OCI-LY7 (cell line): ENCODE data around the gene SEMA6B. TPM values are rescaled to one million over a fixed set of nuclear protein-coding genes. Genes with fewer than 3 reads are reported as not detected.

Experiments
- BruUV-seq: library from RNA; stranded (reverse); fragments of 400-500 nt; replicated peaks from 2 replicates; lab custom pipeline; 2021; lab: Mats Ljungman, UMichigan
- CTCF ChIA-PET: fragments of 300-600 bp; sonication (Branson Sonifier 250); formaldehyde crosslinking; loops from one replicate; lab custom pipeline; 2022; ENCODE audit warnings: antibody characterized with exemption; ENCODE audit not compliant: unreplicated experiment; lab: Charles Lee
- POLR2A ChIA-PET: fragments of 300-600 bp; sonication (Branson Sonifier 250); formaldehyde crosslinking; loops from one replicate; lab custom pipeline; 2022; ENCODE audit warnings: antibody characterized with exemption; lab: Charles Lee
- DNase-seq: peaks from one replicate; pipeline ENCODE4 v3.0.0-alpha.2; 2015; ENCODE audit warnings: low spot score
- H2AFZ ChIP-seq: fragments of 200-600 bp; sonication (generic), shearing (Covaris generic); 2 replicates; pipeline ENCODE4 v1.6.1; 2014; ENCODE audit warnings: mild to moderate bottlenecking, antibody characterized with exemption, low read length, moderate library complexity
- H3K27ac ChIP-seq: fragments of 200-600 bp; sonication (generic); 2 replicates; pipeline ENCODE4 v1.5.1; 2014; ENCODE audit warnings: mixed run types, low read depth, mild to moderate bottlenecking, moderate library complexity, low read length, inconsistent platforms; ENCODE audit not compliant: poor library complexity, severe bottlenecking
- H3K36me3 ChIP-seq: fragments of 200-600 bp; sonication (generic); 2 replicates; pipeline ENCODE4 v1.6.1; 2014; ENCODE audit warnings: mild to moderate bottlenecking, antibody characterized with exemption, low read length, moderate library complexity, mixed read lengths; ENCODE audit not compliant: insufficient read depth
- H3K4me1 ChIP-seq: fragments of 200-600 bp; sonication (generic); 2 replicates; pipeline ENCODE4 v1.5.1; 2014; ENCODE audit warnings: mild to moderate bottlenecking, low read length; ENCODE audit not compliant: insufficient read depth, poor library complexity, severe bottlenecking
- H3K4me2 ChIP-seq: fragments of 200-600 bp; sonication (generic); 2 replicates; pipeline ENCODE4 v1.6.1; 2014; ENCODE audit warnings: mild to moderate bottlenecking, low read length
- H3K4me3 ChIP-seq: fragments of 200-600 bp; sonication (generic); 2 replicates; pipeline ENCODE4 v1.5.1; 2014; ENCODE audit warnings: mild to moderate bottlenecking, low read depth, low read length; ENCODE audit not compliant: poor library complexity, severe bottlenecking
- H3K79me2 ChIP-seq: fragments of 200-600 bp; sonication (generic); 2 replicates; pipeline ENCODE4 v1.6.1; 2016; ENCODE audit warnings: low read depth, mild to moderate bottlenecking, low read length, moderate library complexity, mixed read lengths; ENCODE audit not compliant: insufficient read depth
- H3K9me2 ChIP-seq: fragments of 200-600 bp; sonication (generic); 2 replicates; pipeline ENCODE4 v1.6.1; 2016; ENCODE audit warnings: mild to moderate bottlenecking, low read length, mixed read lengths; ENCODE audit not compliant: insufficient read depth
- H3K9me3 ChIP-seq: fragments of 200-600 bp; sonication (generic); 2 replicates; pipeline ENCODE4 v1.6.1; 2014; ENCODE audit warnings: mild to moderate bottlenecking, mixed run types, low read length, mixed read lengths
- H4K20me1 ChIP-seq: fragments of 200-600 bp; sonication (generic); 2 replicates; pipeline ENCODE4 v1.6.1; 2014; ENCODE audit warnings: mild to moderate bottlenecking, antibody characterized with exemption, low read length, moderate library complexity, mixed read lengths; ENCODE audit not compliant: insufficient read depth
- CTCF ChIP-seq: fragments of 200-600 bp; sonication (generic); conservative IDR thresholded peaks from 2 replicates; pipeline ENCODE4 v1.5.1; 2014; ENCODE audit warnings: mild to moderate bottlenecking, antibody characterized with exemption, low read length, moderate library complexity, mixed read lengths
- EZH2phosphoT487 ChIP-seq: fragments of 200-600 bp; sonication (generic); IDR thresholded peaks from 2 replicates; pipeline ENCODE4 v1.6.1; 2018; ENCODE audit warnings: low read depth, borderline replicate concordance, mild to moderate bottlenecking, mixed run types, antibody characterized with exemption, low read length, moderate library complexity, mixed read lengths
- intact Hi-C: fragments of 100-400 bp; cut with micrococcal nuclease; formaldehyde crosslinking; loops from one replicate; pipeline ENCODE4 v1.10.0; 2022; ENCODE audit not compliant: unreplicated experiment
- total RNA-seq, 2 experiments: library from RNA; depleted of rRNA in 1 of 2; stranded (reverse); fragments of >200 nt in 1 of 2; shearing (Covaris generic) in 1 of 2; gene quantifications; 2 replicates each; pipeline ENCODE4 v1.2.3, GENCODE V29; 2014 to 2022

Gene SEMA6B
- total RNA-seq, 2 experiments from 2014 or later: not detected

DNA sequence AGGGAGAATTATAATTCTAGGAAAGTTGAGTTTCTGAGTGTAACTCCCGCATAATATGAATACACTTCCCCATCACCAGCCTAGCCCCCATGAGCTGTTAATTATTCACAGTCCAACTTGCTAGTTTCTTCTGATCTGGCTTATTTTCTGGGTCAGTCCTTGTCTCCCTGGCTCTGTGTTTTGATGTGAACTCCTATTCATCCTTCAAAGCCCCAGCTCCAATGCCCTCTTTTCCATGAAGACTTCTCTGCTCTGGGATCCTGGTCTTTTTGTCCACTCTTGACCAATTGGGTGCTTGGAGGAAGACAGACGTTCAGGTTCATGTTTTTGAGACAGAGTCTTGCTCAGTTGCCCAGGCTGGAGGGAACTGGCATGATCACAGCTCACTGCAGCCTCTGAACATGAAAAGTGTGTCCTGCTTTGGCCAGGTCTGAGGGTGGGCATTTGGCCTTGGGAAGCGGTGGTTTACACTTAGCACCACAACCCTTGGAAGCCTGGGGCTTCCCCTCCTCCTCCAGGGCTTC lies 20.3 kb downstream of the SEMA6B start:
- ChIA-PET CTCF (no interaction called here), POLR2A (no interaction called here)
- intact Hi-C loops: no loop called here
- Histone ChIP-seq H3K79me2 (no peaks in the 10 kb centered on the region), H4K20me1 (no peaks in the 10 kb centered on the region), H3K27ac (no peak overlapping the region), H2AFZ (peak overlapping the region; percentile 97; the same call in 1 of the 2 replicates), H3K9me2 (no peaks in the 10 kb centered on the region), H3K36me3 (no peaks in the 10 kb centered on the region), H3K4me3 (peak overlapping the region; percentile 50), H3K4me2 (no peak overlapping the region), H3K4me1 (peaks cover 23% of the 10 kb centered on the region), H3K9me3 (peaks cover 4% of the 10 kb centered on the region; the same call in 1 of the 2 replicates)
- no peak for DNase-seq
- BruUV-seq: no TSS peak
- TF ChIP-seq EZH2phosphoT487 (no peak), CTCF (no peak)

- POLR2A ChIA-PET: interaction anchor here (0.6 kb wide), 1 partner anchor 64 kb away, joined by 3 read pairs; no protein-coding TSS in a partner anchor
- H2AFZ ChIP-seq: no peak overlapping the region
- no peaks in the 10 kb centered on the region for H3K9me2 ChIP-seq
- no peaks in the 10 kb centered on the region for H3K79me2 ChIP-seq
- H3K9me3 ChIP-seq: peaks cover 4% of the 10 kb centered on the region; the same call in 1 of the 2 replicates
- no peak for DNase-seq
- CTCF ChIA-PET: no interaction called here
- H3K4me1 ChIP-seq: peaks cover 23% of the 10 kb centered on the region
- no TSS peak for BruUV-seq
- no peak overlapping the region for H3K27ac ChIP-seq
- H3K4me3 ChIP-seq: no peak overlapping the region
- no peaks in the 10 kb centered on the region for H4K20me1 ChIP-seq
- H3K36me3 ChIP-seq: no peaks in the 10 kb centered on the region
- intact Hi-C loops: no loop called here
- H3K4me2 ChIP-seq: no peak overlapping the region
- no peak for TF ChIP-seq EZH2phosphoT487
- no peak for TF ChIP-seq CTCF
These were observed 20.9 kb downstream of the SEMA6B start for GRCh38 chr19:4538601-4538954.

DNA sequence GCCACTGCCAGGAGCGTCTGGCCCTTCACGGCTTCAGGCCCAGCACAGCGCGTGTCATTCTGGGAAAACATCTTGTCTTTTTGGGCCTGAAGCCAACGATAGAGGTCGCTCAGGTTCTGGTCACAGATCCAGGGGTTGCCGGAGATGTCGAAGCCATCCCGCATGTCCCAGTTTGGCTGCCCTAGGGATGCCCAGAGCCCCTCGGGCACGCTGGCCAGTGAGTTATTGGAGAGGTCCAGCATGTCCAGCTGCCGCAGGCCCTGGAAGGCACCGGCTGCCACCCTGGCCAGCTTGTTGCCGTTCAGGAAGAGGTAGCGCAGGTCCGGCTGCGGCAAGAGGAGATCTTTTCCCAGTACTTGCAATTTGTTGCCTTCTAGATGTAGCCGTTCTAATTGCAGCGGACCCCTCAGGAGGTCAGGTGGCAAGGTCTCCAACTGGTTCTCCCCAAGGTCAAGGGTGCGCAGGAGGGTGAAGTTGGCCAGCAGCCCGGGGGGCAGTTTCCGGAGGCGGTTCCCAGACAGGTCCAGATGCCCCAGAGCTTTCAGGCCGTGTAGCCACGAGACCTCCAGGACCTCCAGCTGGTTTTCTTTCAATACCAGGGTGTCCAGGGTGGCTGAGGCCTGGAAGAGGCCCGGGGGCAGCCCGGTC lies 21.4 kb downstream of the SEMA6B start:
- BruUV-seq: no TSS peak
- H3K9me2 ChIP-seq: no peaks in the 10 kb centered on the region
- H3K4me3 ChIP-seq: no peak overlapping the region
- H3K36me3 ChIP-seq: no peaks in the 10 kb centered on the region
- no peak overlapping the region for H2AFZ ChIP-seq
- H3K27ac ChIP-seq: no peak overlapping the region
- peaks cover 23% of the 10 kb centered on the region for H3K4me1 ChIP-seq
- peaks cover 4% of the 10 kb centered on the region; the same call in 1 of the 2 replicates for H3K9me3 ChIP-seq
- no peak for DNase-seq
- no peaks in the 10 kb centered on the region for H4K20me1 ChIP-seq
- no peak overlapping the region for H3K4me2 ChIP-seq
- H3K79me2 ChIP-seq: no peaks in the 10 kb centered on the region
- CTCF ChIA-PET: no interaction called here
- POLR2A ChIA-PET: interaction anchor here (0.6 kb wide), 1 partner anchor 64 kb away, joined by 3 read pairs; no protein-coding TSS in a partner anchor
- intact Hi-C loops: no loop called here
- TF ChIP-seq EZH2phosphoT487 (no peak), CTCF (no peak)
